Measurements from ENCODE around the gene LRRC8D.

LRRC8D gene

DNA sequence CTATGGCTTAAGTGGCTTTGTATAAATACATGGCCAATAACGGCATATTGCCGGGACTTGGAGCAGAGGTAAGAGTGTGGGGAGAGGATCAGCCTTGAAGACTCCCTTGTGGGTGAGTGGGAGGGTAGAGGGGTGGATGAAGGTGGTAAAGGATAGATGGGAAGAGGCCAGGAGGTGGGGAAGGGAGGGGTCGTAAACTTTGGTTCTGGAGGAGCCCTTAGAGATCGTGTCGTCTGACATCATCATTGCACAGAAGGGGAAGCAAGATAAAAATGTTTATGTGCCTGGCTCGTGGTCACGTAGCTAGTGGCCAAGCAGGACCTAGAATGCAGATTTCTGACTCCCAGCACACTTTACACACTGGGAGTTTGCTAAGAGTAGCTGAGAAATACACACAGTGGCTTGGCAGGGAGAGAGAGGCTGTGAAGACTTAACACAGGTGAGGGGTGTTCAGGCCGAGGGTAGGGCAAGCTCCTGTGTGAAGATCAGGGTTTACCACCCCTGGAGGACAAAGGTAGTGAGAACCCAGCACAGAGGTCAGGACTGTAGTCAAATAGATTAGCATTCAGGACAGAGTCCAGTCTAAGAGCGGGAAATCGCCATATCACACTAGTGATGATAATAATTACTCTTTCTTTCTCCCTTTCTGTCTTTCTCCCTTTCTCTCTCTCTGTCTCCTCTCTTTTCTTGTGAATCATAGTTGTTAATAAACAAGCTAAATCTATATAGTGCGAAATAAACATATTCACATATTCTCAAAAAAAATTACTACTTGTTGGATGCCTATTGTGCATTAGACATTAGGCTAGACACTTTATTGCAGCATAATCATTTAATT is 75.5 kb downstream of the LRRC8D start:
- DNase-seq (ENCODE audit: low read depth), result no peak

DNA sequence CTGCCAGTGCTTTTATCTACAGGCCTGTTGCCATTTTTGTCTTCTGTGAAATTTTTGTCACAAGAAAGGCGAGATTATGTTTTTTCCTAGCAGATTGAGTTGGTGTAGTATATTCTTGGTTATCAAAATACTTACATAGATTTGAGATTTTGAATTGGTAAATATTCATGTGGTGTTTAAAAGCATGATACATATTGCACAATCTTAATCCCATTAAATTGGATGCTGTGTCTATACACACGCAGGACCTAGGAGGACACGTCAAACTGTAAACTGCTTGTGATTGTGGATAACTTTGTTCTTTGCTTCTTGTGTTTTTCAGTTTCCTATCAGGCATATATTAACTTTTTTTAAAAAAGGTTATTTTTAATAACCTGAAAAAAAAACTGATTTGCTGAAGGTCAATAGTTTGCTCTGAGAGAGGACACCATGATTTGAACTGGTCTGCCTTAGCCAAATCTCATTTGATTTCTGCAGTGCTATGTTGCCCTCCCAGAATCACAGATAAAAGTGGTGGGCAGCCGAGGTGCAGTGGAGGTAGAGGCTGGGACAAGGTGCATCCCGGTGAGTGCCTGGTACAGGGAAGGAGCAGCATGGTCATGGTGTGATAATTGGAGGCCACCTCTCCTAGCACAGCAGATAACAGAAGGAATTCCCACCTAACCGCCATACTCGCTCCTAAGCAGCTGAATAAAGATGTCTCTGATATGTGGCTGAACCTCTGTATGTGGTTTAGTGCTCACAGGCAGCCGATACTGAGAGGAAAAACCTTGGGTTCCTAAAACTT is 76.7 kb downstream of the LRRC8D start:
- no peak for DNase-seq (ENCODE audit: low read depth)

DNA sequence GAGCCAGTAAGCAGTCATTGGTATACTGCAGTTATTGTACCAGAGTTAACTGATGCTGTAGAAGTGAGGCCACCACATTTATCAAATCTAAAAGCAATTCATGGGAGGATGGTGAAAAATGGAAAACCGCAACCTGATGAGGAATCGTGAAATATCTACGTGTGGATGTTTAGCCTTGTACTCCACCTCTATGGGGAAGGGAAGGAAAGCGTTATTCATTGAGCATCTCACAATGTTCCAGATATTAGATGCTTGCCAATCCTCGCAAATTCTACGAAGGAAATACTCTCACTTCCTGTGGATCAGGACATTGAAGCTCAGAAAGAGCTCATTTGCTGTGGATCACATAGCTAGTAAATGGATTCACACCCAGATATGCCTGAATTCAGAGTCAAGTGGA is 77.3 kb downstream of the LRRC8D start:
- DNase-seq (ENCODE audit: low read depth), result no peak

DNA sequence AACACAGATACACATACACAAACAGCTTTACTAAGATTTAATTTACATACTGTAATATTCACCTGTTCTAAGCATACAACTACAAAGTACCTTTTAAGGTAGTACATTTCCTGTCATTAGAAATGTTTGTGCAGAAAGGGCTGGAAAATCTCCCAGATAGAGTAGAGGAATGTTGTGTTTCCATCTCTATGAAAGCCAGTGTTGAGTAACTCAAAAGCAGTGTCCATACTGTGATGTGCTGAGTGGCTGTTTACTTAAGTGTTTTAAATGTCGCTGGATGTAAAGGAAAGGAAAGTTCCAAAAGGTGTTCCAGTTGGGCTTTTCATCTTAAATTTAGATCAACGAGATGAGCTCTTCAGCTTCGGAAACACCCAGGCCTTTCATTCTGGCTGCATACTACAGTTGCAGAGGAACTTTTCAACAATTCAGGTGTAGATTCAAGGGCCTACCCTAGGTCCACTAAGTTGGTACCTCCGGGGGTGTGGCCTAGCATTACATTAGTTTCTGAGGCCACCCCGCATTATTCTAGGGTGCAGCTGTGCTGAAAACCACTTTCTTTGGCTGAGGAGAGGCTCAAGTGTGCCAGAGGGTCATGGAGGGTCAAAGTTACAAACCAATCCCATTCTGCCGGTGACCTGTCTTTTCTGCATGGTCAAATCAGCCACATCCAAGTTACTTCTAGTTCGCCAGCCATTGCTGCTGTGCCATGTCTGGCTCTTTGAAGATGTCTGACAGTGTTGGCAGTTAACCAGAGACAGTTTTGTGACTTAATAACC is 78.1 kb downstream of the LRRC8D start:
- DNase-seq (ENCODE audit: low read depth), result no peak

DNA sequence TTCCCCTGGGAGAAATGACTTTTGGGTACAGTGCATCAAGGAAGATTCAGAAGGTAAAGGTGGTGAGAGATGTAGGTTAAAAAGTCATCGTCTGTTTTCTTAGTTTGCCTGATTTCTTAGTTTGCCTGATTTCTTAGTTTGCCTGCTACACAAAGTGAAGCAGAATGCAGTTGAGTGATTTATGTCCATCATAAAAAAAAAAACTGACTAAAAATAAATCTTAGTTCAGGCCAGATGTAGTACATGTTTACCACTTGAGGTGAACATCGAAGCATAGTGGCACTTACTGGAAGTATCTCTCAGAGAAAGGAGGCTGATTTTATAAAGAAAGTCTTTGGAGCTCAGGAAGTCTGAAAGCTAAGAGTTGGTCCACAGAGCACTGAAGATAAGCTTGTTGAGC is 79.5 kb downstream of the LRRC8D start:
- no peak for DNase-seq (ENCODE audit: low read depth)

DNA sequence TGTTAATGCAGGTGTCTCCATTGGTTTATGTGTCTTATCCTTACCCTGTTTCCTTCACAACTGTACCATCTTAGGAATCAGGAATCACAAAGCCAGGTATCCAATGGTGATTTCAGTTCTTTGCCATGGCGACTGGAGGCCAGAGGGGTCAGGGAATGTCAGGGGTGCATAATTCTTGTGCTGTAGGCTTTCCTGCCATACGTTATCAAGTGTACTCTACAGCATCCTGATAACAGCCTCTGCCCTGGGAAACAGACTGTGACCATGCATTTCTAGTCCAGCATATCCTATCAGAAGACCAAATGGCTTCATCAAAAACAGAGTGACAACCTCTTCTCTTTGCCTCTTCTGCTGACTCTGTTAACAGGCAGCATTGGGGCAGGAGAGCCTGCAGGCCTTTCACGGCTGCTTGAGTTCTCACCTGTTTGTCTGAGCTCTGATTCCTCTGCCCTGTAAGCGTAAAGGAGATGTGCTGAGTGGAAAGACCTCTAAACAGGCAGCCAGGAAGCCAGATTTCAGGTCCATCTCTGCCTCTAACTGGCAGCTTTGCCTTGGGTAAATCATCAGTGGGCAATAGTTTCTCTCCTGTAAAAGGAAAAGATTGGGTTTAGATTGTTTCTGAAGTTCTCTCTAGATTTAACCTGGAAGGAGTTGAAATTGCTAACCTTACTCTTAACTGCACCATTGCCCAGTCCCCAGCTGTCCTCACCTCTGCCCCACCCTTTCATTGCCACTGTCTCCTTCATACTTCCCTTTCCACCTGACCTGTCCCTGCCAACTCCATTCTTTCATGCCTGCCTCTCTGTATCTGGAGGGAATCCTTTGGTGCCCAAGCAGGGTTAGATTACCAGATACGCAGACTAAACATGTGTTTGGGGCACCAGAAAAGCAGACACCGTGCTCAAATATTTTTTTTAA is 80.2 kb downstream of the LRRC8D start:
- DNase-seq (ENCODE audit: low read depth), result no peak

DNA sequence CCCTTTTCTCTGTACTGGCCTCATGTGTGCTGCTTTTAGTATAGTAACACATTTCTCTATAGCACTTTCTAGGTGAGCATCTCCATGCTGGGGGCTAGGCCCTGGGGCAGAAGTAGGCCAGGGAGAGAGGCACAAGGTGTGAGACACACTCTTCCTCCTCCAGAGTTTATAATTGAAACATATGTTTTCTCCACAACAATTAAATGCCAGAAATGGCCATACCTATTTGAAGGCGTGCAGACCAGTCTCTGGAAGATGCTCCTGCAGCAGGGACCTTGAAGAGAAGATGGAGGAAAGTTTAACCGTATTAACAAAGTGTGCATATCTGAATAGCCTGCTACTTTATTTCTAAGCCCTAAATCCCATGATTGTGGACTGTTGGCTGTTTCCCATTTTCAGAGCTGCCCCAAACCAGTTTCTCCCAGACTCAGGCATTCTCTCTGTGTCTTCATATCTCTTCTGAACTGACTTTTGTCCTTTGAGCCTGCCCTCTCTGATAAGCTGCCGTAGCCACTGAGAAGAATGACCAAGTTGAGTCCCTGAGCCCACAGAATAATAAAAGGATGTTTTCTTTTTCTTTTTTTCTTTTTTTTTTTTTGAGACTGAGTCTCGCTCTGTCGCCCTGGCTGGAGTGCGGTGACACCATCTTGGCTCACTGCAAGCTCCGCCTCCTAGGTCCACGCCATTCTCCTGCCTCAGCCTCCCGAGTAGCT is 81.3 kb downstream of the LRRC8D start:
- DNase-seq (ENCODE audit: low read depth), result no peak

DNA sequence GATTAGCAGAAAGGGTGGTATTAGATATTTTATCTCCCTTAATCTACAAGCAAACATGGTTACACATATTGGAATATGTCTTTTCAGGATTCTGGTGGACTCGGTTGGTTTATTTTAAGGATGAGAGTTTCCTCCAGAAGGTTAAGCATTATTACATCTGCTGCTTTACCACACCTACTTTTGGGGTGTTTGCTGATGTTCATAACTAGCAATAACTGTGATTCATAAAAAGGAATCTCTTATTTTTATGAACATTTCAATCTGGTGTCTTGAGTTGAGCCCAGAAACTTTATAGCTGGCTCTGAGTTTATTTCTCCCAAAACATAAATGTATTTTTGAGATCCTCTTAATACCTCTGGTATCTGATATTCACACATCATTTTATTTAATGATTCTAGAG is 82.7 kb downstream of the LRRC8D start:
- DNase-seq (ENCODE audit: low read depth), result no peak

DNA sequence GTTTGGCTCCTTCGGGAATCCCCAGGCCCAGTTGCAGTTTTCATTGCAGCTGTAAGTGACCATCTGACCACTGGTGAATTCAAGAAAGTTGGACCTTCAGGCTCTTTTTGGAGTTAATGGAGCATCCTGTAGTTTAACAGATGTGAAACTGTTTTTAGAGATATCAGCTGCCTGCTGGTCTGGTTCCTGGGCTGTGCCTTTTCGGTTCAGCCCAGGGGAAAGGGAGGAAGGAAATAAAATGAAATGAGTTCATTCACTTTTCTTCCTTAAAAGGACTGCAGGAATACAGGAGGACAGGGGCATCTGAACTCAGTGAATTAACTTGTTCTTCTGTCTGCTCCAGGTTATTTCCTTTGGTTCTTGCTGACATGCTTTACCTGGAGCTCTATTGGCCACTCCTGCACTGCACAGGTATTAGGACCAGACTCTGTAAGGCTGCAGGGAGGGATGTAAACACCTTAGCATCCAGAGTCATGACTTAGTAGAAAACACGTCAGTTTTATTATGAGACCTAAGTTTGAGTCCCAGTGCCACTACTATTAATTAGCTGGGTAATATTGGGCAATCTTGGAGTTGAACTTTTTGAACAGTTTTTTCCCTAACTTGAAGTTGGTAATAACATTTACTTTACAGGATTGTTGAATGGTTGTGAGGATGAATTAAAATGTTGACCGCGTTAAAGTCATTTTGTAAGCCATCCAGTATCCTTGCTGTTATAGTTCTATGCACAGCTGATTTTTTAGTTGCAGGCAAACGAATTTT is 83.6 kb downstream of the LRRC8D start:
- DNase-seq (ENCODE audit: low read depth), result no peak

DNA sequence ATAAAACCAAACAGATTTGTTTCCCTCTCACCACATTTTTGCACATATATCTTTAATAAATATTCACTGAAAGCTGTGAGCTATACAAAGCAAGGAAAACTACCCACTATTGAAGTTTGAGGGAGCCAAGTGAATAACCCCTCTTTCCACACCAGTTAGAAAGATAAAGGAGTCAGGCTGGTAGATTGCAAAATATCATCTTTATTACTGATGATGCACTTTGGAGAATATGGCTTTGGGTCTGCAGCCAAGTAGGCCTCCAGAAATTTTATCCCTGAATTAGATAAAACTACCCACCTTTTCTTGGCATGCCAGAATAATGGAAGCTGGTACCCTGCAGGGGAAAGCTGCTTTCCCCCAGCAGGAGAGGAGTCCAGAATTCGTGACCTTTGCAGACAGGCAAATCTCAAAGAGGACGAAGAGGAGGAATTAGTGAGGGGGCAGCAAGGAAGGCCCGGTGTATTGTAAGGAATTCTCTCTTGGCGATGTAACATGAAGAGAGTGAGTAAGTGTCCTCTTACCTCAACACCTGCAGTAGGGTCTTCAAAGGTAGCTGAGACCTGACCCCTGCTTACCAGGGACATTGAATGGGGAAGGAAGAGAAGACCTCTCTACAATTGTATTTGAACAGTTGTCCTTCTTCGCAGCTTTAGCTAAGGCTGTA is 84.7 kb downstream of the LRRC8D start:
- no peak for DNase-seq (ENCODE audit: low read depth)

DNA sequence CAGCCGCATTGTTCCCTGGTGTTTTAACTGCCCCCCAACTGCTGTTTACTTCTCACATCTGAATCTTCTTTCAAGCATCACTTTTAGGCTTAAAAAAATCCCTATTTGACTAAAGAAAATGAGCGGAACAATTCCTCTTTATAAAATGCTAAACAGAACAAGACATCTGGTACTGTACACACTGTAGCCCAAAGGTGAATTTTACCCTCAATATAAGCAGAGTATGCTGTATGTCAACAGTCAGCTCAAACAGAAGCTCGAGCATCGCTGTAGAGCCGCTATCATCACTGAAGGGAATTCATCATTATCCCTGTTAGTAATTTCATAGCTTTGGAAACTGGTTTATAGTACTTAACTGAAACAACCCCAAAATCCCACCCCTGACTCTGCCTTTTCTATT is 85.3 kb downstream of the LRRC8D start:
- DNase-seq (ENCODE audit: low read depth), result no peak

DNA sequence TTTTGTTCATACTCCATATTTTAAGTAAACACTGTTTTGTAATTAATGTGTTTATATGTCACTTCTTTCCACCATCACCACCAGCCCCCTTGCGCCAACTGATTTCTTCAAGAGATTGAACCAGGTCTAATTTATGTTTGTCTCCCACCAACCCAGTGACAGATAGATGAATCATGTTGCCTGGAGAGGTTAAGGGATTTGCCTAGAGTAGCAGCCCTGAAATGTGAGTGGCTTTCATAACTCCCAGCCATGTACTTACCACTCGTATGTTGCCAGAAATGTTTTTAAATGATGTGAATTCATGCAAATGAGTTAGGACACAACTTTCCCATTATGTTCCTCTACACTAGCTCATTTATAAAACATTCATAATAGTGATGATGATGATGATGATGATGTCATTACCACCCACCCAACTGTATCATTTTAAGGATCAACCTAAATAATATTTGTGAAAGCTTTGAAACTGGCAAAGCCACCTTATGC is 86.9 kb downstream of the LRRC8D start:
- DNase-seq (ENCODE audit: low read depth), result no peak

DNA sequence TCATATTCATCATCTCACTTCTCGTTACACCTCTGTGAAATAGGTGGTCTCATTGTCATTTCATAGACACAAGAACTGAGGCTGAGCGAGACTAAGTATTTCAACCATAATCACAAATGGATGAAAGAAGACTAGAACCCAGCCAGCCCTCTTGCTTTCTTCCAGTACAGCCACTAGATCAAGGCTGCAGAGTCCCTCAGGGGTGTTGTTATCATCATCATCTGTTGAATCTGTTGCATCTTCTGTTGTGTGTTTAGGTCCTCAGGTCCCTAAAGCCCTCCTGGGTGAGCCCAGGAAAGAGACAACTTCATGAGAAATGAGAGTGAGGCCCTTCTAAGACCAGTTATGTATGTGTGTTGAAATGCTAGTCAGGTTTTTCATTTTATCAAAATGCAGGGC is 87.4 kb downstream of the LRRC8D start:
- DNase-seq (ENCODE audit: low read depth), result no peak

DNA sequence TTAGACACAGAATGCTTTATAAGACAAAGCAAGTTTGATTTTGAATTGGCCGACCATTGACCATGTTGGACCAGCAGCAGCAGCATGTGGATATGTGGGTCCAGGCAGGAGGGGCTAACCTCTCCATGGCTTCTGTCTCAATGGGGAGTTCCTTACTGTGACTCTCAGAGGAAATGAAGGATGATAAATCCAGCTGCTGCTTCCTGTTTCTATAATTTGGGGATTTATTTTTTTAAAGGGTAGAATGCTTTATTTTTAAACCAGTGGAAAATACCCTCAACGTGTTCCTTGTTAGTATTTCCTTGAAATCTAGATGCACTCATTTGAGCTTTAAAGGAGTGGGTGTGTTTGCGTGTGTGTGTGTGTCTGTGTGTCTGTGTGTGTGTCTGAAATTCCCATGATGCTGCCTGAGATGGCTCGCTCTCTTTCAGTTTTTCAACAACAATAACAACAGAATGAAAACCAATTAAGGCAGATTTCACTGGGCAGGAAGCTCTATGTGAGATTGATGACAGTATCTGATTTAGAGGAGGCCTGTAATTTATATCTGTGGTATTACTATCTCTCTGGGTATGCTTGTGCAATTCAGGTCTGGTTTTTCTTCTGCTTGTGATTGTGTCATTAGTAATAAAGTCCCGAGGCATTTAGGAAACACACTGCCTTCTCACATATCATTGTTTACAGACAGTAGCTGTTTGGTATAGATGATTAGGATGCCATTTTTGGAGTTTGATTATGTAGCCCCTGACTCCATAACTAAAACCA is 88.0 kb downstream of the LRRC8D start:
- DNase-seq (ENCODE audit: low read depth), result no peak

DNA sequence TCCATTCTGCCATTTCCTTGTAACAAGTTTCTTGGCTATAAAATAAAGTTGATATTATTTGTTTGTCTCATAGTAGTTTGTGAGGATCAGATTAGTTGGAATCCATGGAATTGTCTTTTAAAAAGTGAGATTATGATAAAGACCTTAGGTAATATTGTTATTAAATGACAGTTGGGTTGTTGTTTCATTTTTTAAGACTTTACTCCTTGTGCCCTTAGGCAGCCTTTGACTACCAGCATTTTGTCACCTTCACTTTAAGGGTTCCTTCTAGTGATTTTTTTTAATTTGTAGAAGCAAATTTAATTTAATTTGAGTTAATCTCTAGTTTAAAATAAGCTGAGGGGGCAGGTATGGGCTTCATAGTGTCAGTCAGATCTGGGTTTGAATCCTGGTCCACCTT is 89.4 kb downstream of the LRRC8D start:
- DNase-seq (ENCODE audit: low read depth), result no peak

DNA sequence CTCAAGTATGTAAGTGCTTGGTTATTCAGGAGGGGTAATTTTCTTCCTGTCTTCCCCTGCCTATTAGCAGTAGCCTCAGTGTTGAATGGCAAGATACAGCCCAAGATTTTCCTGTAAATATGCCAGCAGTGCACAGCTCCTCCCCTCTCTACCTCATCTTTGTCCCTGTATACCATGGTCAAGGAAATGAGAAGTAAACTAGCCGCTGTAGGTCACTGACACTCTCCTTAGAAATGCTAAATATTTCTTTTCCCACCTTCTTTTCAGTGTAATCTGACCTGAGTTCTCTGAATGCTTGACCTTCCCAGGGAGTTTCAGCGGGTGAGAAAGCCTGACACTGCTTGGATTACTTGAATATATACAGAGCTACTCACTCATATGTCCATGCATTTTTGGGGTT is 89.9 kb downstream of the LRRC8D start:
- no peak for DNase-seq (ENCODE audit: low read depth)

DNA sequence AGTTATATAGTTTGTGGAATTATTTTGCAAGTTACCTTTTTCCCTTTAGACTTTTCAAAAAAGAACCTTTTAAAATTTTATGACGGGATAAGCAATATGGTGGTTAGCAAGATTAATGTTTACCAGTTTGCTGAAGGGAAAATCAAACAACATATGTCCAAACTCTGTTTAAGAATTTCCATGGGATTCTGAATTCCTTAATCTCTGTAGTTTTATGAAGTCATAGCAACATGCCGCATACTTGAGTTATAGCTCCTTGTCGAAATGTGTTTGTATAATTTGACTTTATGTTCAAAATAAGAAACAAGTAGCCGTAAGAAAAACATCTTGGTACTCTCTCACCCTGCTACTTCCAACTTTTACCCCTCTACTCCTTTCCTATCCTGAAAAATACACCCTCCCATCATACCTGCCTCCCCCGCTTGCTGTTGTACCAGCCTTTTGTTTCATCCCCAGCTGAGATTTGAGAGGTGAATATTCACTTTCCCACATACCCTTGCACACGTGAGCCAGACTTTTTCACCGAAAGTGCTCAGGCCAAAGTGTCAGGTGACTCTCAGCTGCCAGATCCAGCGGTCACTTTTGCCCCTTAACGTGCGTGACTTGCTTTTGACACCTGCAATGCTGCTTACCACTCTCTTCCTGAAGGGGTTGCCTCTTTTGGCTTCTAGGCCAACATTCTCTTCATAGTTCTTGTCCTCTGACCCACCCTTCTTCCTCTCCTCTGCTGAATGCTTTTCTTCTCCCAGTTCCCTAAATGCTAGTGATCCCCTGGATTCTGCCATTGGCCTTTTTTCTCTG is 90.6 kb downstream of the LRRC8D start:
- DNase-seq (ENCODE audit: low read depth), result no peak

DNA sequence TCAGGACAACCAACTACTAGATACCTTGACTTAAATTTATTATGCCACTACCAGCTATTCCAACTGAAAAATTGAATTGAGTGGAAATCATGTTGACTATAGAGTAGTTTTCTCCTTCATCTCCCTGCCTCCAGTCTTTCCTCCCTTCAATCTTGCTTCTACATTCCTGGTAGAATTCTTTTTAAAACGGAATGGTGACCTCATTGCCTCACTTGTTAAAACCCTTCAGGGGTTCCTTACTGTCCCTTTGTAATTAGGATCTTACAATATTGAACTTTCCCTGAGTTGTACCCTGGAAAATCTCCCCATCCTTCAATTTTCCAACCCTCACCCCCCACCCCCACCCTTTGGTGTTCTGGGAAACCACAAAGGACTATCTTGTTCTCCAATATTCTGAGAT is 91.2 kb downstream of the LRRC8D start:
- DNase-seq (ENCODE audit: low read depth), result no peak
